Activated CD4-positive, alpha-beta T cell treated with anti-CD3 and anti-CD28 coated beads for 48 hours (primary cell): ENCODE results near the gene ATAD3A.
A peak's percentile ranks its signal among the peaks of the same experiment; 100 is the strongest.
"Not testable (repeated sequence)": the region's sequence is repeated elsewhere in the genome, so short reads cannot be mapped to it uniquely, and the experiment has no call there.

Source experiments
- DNase-seq: peaks from one replicate; pipeline ENCODE4 v3.0.0-alpha.2; 2020

The ATAD3A gene

DNA sequence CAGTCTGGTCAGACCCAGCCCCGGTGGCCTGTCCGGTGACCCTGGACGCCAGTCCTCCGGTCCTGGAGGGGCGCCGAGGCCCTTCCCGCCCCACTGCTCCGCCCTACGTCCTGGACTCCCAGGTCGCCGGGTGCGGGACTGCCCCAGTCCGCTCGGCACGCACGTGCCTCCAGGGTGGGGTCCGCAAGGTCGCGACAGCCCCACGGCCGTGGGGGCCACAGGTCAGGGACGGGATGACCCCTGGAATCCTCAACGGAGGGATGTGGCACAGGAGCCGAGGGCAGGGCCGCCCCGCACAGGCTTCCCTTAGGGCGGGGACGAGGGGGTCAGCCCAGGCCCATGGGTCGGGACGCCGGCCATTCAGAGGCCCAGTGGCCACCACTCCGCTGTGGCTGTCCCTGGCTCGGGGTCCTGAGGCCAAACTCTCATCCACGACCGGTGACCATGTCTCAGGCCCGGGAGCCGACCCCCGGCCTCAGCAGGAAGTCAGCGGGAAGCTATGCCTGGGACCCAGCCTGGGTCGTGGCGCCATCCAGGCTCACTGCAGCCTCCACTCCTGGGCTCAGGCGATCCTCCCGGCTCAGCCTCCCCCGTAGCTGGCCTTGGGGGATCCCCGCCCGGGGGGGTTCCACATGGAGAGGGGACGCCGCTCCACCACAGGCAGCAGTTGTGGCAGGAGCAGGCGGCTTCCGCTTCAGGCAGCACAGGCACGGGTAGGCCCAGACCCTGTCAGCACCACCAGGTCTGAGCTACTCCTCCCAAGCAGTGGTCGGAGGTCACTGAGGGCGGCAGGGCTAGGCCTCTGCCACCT lies 29.1 kb downstream of the ATAD3A start:
- DNase-seq, result no peak

DNA sequence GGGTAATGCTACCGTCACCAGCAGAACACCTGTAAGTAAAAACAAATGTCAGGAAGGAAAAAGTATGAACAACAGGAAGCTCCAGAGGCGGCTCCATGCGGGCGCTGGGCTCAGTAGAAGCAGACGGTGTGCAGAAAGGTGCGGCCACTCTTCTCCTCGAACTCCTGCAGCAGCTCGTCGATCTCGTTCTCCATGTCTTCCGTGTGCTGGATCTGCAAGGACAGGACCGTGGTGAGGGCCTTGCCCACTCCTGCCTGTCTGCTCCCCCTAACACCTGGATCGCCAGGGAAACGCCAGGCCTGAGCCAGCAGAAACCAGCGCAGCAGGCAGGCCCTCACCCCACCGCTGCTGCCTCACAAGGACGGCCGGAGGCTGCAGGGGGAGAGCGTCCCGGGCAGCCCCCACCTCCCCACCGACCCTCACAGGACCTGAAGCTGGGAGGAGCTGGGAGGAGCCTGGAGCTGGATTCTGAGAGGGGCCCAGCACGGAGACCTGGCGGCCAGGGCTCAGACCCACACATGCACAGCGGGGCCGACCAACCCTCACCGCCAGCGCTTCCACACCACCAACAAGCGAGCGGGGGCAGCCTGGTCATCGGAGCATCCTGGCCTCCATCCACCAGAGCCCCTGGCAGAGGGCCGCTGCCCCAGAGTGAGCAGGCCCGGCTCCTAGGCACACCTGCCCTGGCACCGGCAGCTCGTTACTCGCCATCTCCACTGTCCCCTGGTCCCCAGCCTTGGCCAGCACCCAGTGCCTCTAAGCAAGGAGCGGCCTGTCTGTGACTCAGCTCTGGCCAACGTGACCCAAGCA lies 30.2 kb downstream of the ATAD3A start:
- DNase-seq, result no peak

DNA sequence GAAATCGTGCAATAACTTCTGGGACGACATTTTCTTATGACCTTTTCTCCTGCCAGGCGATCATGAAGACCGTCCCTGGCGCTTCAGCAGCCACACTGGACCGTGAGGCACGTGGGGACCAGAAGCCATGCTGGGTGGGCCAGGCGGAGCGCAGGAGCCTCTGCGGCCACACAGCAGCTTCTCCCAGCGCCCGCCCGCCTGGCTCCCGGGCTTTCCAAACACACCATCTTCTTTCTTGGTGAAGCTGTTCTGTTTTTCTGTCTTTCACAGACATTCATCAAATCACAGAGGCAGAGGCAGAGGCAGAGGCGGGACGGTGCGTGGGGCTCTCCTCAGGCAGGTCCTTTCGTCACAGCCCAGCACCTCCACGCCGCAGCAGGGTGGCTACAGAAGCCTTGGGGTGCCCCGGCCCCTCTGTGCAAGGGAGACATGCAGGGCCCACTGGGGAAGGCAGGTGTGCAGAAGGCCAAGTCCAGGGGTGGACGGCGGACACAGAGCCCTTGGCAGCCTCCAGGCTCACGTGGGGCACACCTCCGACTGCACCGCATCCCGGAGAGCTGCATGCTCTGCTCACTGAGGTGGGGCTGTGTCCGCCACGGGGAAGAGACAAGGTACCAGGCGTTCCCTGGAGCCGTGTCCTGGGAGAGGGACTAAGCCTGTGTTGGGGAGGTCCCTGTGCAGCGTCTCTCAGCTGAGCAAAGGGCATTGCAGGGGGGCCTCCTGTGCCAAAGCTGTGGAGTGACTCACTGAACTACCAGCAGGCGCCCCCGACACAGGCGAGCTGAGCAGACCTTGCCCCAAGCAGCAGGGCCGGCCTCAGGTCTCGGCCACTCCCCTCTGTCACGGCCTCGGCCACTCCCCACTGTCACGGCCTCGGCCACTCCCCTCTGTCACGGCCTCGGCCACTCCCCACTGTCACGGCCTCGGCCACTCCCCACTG lies 31.1 kb downstream of the ATAD3A start:
- peak; percentile 17 for DNase-seq

DNA sequence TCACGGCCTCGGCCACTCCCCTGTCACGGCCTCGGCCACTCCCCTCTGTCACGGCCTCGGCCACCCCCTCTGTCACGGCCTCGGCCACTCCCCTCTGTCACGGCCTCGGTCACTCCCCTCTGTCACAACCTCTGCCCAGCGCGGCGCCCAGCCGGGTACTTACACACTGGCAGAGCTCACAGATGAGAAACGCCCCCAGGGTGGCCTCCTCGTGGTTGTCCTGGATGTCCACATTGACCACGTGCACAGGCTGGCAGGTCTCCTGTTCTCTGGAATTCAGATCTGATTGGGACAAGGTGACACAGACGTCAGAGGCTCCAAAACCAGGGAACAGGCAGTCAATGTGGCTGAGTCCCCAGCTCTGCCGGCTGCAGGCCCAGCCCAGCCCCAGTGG lies 31.7 kb downstream of the ATAD3A start:
- no peak for DNase-seq

DNA sequence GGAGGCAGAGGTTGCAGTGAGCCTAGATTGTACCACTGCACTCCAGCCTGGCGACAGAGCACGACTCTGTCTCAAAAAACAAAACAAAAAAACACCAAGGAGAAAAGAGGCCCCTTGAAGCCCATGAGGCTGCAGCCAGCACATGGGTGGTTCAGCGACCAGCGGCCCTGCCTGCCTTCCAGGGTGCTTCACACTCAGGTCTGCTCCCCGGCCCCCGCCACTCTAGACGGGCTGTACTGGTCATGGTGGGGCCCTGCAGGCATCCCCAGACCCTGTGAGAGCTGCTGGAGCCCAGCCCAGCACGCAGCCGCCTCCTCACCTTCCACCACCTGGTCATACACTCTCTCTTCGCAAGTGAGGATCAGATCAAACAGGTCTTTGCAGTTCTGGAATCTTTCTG lies 32.6 kb downstream of the ATAD3A start:
- DNase-seq, result no peak

DNA sequence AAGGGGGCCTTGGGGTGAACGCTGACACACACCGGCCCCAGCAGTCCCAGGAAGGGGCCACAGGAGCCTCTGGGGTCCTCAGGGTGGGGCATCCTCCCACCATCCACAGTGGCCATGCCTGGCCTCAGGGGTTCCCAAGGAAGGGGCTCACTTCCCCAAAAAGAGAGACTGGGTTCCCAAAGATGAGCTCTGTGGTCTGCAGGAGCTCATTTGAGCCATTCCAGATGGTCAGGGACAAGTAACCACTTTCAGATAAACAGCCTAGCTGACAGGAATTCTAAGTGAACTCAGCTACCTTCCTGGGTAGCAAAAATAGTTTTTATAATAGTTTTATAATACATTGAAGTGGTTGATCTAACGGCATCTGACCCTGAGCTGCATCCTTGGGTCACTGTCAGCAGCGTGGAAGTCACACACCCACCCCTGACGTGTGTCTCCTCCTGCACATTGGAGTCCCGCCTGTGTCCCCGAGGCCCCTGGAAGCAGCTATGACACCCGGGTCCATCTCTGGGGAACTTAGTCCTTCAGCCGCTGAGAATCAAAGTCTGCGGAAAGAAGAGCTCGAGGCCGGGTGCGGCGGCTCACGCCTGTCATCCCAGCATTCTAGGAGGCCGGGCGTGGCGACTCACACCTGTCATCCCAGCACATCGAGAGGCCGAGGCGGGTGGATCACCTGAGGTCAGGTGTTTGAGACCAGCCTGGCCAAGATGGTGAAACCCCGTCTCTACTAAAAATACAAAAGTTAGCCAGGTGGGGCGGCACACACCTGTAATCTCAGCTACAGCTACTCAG lies 34.2 kb downstream of the ATAD3A start:
- DNase-seq, result no peak

DNA sequence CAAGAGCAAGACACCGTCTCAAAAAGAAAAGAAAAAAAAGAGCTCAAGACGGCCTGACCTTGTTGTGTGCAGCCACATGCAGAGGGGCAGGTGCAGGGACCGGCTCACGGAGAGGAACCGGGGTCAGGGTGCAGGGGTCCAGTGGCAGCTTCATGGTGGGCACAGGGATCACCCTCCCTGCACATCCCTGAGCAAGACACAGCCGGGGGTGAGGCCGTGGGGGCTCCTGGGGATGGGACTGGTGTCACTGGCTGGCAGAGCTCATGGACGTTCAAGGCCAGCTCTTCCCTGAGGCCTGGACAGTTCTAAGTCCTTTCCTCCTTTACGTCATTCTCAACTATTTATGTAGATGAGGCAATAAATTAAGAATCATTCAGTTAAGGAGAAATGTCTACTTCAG lies 35.0 kb downstream of the ATAD3A start:
- DNase-seq, result no peak

DNA sequence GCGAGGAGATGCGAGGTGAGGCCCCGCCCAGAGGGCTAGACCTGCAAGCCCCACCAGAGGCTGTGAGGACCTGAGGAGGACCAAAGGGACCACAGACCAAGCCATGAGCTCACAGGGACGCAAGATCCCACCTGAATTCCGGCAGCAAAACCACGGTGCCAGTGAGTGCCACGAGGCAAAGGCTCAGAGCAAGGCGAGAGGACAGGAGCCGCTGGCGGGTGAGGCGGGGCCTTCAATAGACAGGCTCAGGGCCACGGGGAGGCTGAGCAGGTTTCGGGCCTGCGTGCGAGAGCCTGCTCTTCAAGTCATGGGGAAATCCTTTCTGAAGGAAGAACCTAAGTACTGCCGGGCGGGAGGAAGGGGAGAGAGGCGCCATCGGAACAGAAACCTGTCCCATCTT lies 35.5 kb downstream of the ATAD3A start:
- no peak for DNase-seq

DNA sequence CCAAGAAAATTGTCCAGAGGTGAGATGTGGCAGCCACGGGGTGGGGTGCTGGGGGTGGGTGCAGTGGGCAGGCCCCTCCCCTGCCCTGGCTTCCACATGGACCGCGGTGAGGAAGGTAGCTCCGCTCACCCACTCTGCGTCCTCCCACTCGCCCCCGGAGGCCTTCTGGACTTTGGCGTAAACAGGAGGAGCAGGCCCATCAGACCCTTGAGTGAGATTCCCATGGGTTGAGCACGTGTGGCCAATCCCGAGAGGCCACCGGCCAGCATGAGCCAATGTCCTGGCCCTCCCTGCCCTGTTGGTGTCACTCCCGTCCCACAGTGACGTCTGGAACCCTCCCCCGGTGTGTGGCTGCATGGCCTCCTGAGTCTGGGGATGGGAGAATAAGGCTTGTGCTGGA lies 36.6 kb downstream of the ATAD3A start:
- no peak for DNase-seq

DNA sequence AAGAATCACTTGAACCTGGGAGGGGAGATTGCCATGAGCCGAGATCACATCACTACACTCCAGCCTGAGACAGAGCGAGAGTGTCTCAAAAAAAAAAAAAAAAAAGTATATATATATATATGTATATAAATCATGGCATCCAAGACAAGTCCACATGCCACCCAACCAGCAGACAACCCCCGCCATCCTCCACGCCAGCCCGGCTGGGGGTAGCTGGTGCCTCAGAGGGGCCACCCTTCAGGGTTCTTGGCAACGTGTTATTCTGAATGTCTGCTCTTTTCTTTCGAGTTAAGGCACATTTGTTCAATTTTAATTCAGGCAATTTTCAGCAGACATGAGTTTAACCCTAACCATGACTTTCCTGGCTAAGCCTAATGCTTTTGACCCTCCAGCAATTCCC lies 38.1 kb downstream of the ATAD3A start:
- DNase-seq, result no peak

DNA sequence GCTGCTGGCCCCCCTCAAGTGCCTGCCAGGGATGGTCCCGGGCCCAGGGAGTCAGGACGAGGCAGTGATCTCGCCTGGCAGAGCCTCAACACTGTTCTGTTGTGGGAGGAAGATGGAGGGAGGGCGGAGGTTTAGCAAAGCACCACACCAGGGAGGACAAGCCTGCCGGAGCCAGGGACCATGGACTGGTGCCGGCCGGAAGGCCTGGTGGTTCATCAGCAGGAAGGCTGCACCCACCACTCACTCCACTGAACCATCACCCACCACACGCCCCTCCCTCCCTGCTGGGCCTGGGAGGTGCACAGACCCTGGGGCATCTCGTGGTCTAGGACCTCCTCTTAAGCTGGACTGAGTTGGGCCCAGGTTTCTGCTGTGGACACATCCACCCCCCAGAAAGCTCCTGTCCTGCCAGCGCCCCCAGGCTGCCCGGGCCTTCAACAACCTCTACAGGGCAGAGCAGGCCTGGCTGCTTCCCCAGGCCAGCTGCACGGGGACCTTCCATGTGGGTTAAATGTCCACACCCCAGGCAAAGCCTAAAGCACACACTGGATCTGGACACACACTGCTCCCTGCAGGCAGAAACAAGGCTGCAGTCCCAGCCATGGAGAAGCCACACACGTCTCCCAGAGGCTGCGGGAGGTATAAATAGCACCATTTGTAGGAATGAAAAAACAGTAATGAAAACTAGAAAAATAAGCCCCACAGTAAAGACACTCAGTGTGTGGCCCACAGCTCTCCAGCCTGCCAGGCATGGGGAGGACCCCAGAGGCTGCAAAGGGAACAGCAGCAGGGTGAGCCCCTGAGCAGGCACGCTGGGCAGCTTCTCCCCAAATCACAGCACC lies 38.9 kb downstream of the ATAD3A start:
- DNase-seq, result no peak

DNA sequence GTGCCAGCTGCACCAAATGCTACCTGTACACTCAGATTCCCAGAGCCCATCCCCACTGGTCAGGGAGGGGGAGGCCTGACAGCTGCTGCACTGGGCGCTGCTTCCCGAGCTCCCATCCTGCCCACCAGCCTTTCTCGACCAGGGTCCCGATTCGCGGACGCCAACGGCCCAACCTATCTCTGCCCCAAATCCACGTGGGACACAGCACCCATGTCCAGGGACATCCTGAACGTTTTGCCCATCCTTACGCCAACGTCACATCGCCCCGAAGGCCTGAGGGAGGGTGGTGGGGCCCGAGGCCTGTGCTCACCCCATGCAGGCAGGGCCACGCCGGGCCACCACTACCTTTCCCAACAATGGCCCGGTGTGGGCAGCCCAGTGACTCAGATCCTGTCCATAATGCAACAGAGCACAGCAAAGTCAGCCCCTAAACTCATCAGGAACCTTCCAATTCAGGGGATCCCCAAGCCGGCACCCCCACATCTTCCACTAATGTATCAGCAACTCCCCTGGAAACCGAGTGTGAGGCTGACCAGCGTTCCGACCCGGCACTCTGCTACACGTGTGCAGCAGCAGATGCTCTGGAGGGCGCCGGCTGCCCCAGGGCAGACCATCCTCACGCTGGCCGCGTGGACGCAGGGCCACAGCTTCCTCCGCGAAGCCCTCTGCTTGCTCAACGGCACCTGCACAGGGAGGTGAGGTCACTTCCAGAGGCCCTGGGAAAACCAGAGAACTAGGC lies 39.7 kb downstream of the ATAD3A start:
- DNase-seq, result no peak

DNA sequence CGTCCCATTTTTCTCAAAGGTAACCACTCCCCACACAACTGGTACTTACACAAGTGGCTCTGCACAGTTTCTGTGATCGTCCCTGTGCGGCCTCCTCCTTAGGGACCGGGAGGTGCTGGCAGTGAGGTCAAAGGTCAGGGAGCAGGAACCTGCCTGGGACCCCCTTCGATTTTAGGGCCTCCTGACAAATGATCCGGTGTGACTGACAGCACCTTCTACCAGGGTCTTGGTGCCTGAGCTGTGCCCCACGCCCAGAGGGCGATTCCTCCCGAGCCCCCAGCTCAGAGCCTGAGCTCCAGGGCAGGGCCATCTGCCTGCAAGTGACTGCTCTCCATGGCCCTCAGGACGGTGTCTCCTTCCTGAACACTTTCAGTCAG lies 40.3 kb downstream of the ATAD3A start:
- no peak for DNase-seq

DNA sequence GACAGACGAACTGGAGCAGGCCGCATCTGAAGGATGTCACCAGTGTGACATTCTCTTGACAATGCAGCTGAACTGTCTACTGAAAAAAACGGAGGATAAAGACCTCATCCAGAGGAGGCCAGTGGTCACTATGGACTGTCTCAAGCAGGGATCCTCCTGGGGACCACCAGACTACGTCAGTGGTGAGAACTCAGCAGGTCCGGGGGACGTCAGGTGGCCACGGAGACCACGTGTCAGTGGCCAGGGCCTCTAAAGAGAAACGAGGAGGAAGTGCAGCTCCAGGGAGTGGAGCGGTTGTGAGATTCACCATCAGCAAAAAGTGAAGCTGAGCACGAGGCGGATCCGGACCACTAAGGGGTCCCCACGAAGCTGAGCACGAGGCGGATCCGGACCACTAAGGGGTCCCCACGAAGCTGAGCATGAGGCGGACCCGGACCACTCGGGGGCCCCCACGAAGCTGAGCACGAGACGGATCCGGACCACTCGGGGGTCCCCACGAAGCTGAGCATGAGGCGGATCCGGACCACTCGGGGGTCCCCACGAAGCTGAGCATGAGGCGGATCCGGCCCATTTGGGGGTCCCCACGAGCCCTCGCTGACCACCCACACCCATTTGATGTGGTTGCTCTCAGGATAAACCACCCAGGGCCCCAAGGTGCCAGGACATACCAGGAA lies 42.0 kb downstream of the ATAD3A start:
- DNase-seq, result no peak

DNA sequence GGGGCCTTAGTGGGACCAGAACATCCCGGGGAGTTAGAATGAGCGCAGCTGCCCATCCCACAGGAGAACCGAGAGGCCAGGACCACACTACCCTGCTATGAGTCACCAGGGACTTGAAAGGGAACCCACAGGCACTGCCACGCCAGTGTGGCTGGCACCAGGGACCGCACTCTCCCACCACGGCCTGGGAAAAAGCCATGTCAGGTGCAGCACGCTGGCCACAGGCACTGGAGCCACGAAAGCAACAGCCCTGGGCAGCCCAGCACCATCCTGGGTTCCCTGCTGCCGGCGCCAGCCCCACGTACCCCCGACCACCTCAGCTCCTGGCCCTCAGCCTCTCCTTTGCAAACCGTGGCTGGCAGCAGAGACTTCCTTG lies 42.6 kb downstream of the ATAD3A start:
- DNase-seq, result no peak

DNA sequence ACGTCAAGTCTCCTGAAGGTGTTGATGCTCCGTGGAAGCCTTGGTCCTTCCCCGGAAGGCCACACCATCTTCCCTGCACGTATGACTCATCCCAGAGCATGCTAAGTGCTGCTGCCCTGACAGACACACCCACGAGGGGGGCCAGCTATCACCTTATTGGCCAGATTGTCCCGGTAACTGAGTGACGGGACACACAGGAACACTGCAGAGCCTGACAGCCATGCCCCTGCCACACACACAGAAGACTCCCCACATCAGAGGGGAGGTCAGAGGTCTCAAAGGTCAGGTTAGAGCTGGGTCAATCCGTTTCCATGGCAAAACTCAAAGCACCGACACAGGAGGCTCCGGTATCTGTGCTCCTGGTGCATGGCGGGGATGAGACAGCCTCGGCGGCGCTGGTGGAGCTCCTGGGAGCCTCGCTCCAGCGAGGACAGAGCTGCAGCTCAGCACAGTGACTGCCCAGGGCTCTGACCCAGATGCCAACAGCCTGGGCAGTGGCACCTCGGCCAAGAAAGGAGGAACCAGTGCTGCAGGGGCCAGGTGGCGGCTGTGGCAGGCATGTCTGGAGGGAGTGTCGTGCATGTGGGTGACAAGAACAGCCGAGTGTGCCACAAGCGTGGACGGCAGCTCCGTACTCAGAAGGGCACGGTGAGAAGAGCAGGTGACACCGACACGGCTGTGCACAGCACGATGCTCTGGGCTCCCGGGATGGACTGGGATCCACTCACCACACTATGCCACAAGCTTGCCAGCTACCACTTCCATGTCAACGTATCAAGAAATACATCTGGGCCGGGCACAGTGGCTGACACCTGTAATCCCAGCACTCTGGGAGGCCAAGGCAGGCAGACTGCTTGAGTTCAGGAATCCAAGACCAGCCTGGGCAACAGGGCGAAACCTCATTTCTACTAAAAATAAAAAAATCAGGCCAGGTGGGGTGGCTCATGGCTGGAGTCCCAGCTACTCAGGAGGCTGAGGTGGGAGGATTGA lies 43.3 kb downstream of the ATAD3A start:
- DNase-seq, result no peak

DNA sequence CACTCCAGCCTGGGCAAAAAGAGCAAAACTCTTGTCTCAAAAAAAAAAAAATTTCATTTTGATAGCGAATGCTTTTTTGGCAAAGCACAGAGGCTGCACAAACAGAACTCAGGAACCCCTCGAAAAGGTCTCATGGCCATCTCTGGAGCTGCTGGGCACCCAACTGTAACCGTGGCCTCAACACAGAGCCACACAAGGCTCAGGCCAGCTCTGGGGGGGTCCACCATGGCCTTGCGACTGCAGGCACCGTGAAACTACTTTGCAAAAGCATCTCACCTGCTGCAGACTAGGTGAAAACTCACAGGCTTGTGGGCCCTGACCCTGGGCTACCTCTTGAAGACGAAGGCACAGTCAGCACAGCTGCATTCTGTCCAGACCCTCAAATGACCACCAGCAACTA lies 44.5 kb downstream of the ATAD3A start:
- no peak for DNase-seq

DNA sequence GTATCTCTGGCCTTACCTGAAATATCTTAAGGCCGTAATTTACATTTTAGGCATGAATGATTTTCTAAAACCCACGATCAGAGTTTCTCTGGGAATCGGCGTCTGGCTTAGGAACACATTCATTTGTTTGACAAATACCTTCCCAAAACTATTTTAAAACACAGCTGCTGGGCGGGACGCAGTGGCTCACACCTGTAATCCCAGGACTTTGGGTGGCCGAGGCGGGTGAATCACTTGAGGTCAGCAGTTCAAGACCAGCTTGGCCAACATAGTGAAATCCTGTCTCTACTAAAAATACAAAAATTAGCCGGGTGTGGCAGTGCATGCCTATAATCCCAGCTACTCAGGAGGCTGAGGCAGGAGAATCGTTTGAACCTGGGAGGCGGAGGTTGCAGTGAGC lies 45.0 kb downstream of the ATAD3A start:
- DNase-seq, result not testable (repeated sequence)

DNA sequence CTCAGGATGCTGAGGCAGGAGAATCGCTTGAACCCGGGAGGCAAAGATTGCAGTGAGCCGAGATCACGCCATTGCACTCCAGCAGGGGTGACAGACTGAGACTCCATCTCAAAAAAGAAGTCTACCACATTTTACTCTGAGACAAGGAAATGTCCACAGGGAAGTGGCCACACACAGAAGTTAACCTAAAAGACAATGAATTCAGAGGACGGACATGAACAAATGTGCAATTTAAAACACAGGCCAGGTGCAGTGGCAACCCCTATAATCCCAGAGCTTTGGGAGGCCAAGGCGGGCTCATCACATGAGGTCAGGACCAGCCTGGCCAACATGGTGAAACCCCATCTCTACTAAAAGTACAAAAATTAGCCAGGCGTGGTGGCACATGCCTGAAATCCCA lies 45.7 kb downstream of the ATAD3A start:
- DNase-seq, result not testable (repeated sequence)
